Vagina (tissue), 2 donors: ENCODE data around the gene GADD45GIP1.

Experiments used
- CTCF ChIP-seq, 3 experiments: fragments of 450-650 bp in 2 of 3; fragments of 200-600 bp in 1 of 3; sonication (generic) in 1 of 3; IDR thresholded peaks; one replicate each; pipeline ENCODE4 v1.5.1; 2017 to 2019; ENCODE audit warnings: antibody characterized with exemption in 3 of 3, mild to moderate bottlenecking in 2 of 3, moderate library complexity in 2 of 3
- POLR2A ChIP-seq, 2 donors: fragments of 450-650 bp; IDR thresholded peaks; one replicate each; pipeline ENCODE4 v1.6.1; 2017; ENCODE audit warnings: antibody characterized with exemption in 2 of 2, mild to moderate bottlenecking in 2 of 2, moderate library complexity in 2 of 2
- POLR2AphosphoS5 ChIP-seq, 2 donors: sonication (generic); formaldehyde crosslinking; IDR thresholded peaks; one replicate each; pipeline ENCODE4 v1.9.0; 2017; ENCODE audit warnings: antibody characterized with exemption in 2 of 2, mild to moderate bottlenecking in 2 of 2, low read depth in 1 of 2; ENCODE audit not compliant: insufficient read depth in 1 of 2

- TF ChIP-seq POLR2A (IDR thresholded peaks at IDR 0.05) (no peak), POLR2AphosphoS5 (IDR thresholded peaks at IDR 0.05; ENCODE audit: insufficient read depth in 1 of 2, low read depth in 1 of 2) (no peak), CTCF (IDR thresholded peaks at IDR 0.05) (no peak)
Observed at GRCh38 chr19:12969292-12969988, 12.4 kb upstream of the GADD45GIP1 start, which contains the start of gene DAND5.
